NT2/D1 (cell line): ENCODE results near the gene TCP11L2.

Experiments
- DNase-seq: peaks from one replicate; pipeline ENCODE4 v3.0.0-alpha.2; 2011; ENCODE audit warnings: low read depth, low spot score
- H3K27me3 ChIP-seq: 2 replicates; pipeline ENCODE4 v1.6.0; 2011; ENCODE audit warnings: mild to moderate bottlenecking; ENCODE audit not compliant: insufficient read length, insufficient read depth
- H3K36me3 ChIP-seq: 2 replicates; pipeline ENCODE4 v1.6.1; 2011; ENCODE audit warnings: mild to moderate bottlenecking, low read length, mixed read lengths; ENCODE audit not compliant: insufficient read depth, insufficient read length
- H3K4me1 ChIP-seq: 2 replicates; pipeline ENCODE4 v1.5.1; 2011; ENCODE audit not compliant: insufficient read depth, insufficient read length
- H3K4me3 ChIP-seq: 2 replicates; pipeline ENCODE4 v1.5.1; 2011; ENCODE audit warnings: low read depth; ENCODE audit not compliant: insufficient read length
- H3K9ac ChIP-seq: 2 replicates; pipeline ENCODE4 v1.6.0; 2011; ENCODE audit warnings: low read depth; ENCODE audit not compliant: insufficient read length
- H3K9me3 ChIP-seq: 2 replicates; pipeline ENCODE4 v1.5.1; 2011; ENCODE audit warnings: mild to moderate bottlenecking, low read length; ENCODE audit not compliant: insufficient read depth
- SUZ12 ChIP-seq: IDR thresholded peaks from 2 replicates; pipeline ENCODE4 v1.6.1; 2011; ENCODE audit not compliant: insufficient read length, insufficient read depth; ENCODE audit errors: extremely low read depth
- YY1 ChIP-seq: IDR thresholded peaks from 2 replicates; pipeline ENCODE4 v1.6.1; 2011; ENCODE audit not compliant: insufficient read length, insufficient read depth
- ZNF274 ChIP-seq: IDR thresholded peaks from 2 replicates; pipeline ENCODE4 v1.6.1; 2011; ENCODE audit warnings: mild to moderate bottlenecking, low read depth, low read length

The TCP11L2 gene

GRCh38 chr12:106301241-106301610 lies 1.3 kb upstream of the TCP11L2 start:
- no peak overlapping the region for H3K4me3 ChIP-seq
- H3K9me3 ChIP-seq: no peaks in the 10 kb centered on the region
- H3K36me3 ChIP-seq: no peaks in the 10 kb centered on the region
- TF ChIP-seq SUZ12: no peak
- TF ChIP-seq YY1: no peak
- no peak for TF ChIP-seq ZNF274
- no peak for DNase-seq
- no peaks in the 10 kb centered on the region for H3K27me3 ChIP-seq
- peaks cover 11% of the 10 kb centered on the region for H3K4me1 ChIP-seq
- no peak overlapping the region for H3K9ac ChIP-seq

- Histone ChIP-seq H3K4me1 (peaks cover 11% of the 10 kb centered on the region), H3K9me3 (no peaks in the 10 kb centered on the region), H3K4me3 (peak overlapping the region; percentile 77), H3K36me3 (no peaks in the 10 kb centered on the region), H3K27me3 (no peaks in the 10 kb centered on the region), H3K9ac (peak overlapping the region; percentile 85)
- TF ChIP-seq SUZ12 (no peak), ZNF274 (no peak), YY1 (no peak)
- no peak for DNase-seq
Measured at GRCh38 chr12:106301611-106302321, 767 bp upstream of the TCP11L2 start.

- H3K4me3 ChIP-seq: peak overlapping the region; percentile 96
- peak; percentile 88 for DNase-seq
- H3K4me1 ChIP-seq: peaks cover 11% of the 10 kb centered on the region
- no peaks in the 10 kb centered on the region for H3K36me3 ChIP-seq
- no peaks in the 10 kb centered on the region for H3K9me3 ChIP-seq
- H3K27me3 ChIP-seq: no peaks in the 10 kb centered on the region
- TF ChIP-seq ZNF274 (no peak), YY1 (no peak), SUZ12 (no peak)
- peak overlapping the region; percentile 88 for H3K9ac ChIP-seq
Measured at GRCh38 chr12:106303202-106303820, 778 bp downstream of the TCP11L2 start.

- Histone ChIP-seq H3K4me3 (no peak overlapping the region), H3K4me1 (peaks cover 11% of the 10 kb centered on the region), H3K9ac (no peak overlapping the region), H3K36me3 (no peaks in the 10 kb centered on the region), H3K9me3 (no peaks in the 10 kb centered on the region), H3K27me3 (no peaks in the 10 kb centered on the region)
- TF ChIP-seq ZNF274: no peak
- TF ChIP-seq YY1: no peak
- TF ChIP-seq SUZ12: no peak
- no peak for DNase-seq
Measured at GRCh38 chr12:106304001-106304421, 1.5 kb downstream of the TCP11L2 start.

- H3K4me3 ChIP-seq: no peak overlapping the region
- TF ChIP-seq YY1 (no peak), ZNF274 (no peak)
- no peaks in the 10 kb centered on the region for H3K36me3 ChIP-seq
- peaks cover 11% of the 10 kb centered on the region for H3K4me1 ChIP-seq
- H3K9me3 ChIP-seq: no peaks in the 10 kb centered on the region
- DNase-seq: no peak
- H3K27me3 ChIP-seq: no peaks in the 10 kb centered on the region
- no peak overlapping the region for H3K9ac ChIP-seq
Measured at GRCh38 chr12:106304797-106305196, 2.3 kb downstream of the TCP11L2 start.

GRCh38 chr12:106305376-106305775 lies 2.8 kb downstream of the TCP11L2 start:
- Histone ChIP-seq H3K4me1 (peaks cover 11% of the 10 kb centered on the region), H3K9me3 (no peaks in the 10 kb centered on the region), H3K4me3 (no peak overlapping the region), H3K9ac (peak overlapping the region; percentile 17), H3K27me3 (no peaks in the 10 kb centered on the region), H3K36me3 (no peaks in the 10 kb centered on the region)
- no peak for TF ChIP-seq SUZ12
- no peak for TF ChIP-seq ZNF274
- no peak for TF ChIP-seq YY1
- DNase-seq: no peak

- Histone ChIP-seq H3K27me3 (no peaks in the 10 kb centered on the region), H3K9me3 (no peaks in the 10 kb centered on the region), H3K4me3 (no peak overlapping the region), H3K36me3 (no peaks in the 10 kb centered on the region), H3K4me1 (peaks cover 9% of the 10 kb centered on the region), H3K9ac (no peak overlapping the region)
- no peak for TF ChIP-seq YY1
- no peak for TF ChIP-seq ZNF274
- TF ChIP-seq SUZ12: no peak
- DNase-seq: no peak
Measured at GRCh38 chr12:106307181-106307580, 4.6 kb downstream of the TCP11L2 start.
